Subcutaneous abdominal adipose tissue (tissue), 5 donors: ENCODE data around the gene SPNS2.

Experiments used
- H3K27ac ChIP-seq: one replicate; pipeline ENCODE4 v1.7.0; 2013; ENCODE audit warnings: low read depth, mild to moderate bottlenecking, inconsistent platforms, low read length, moderate library complexity
- H3K27me3 ChIP-seq, 5 donors: one replicate each; pipeline ENCODE4 v1.7.0; 2013; ENCODE audit warnings: low read length in 5 of 5, inconsistent platforms in 1 of 5; ENCODE audit not compliant: control insufficient read depth in 5 of 5, insufficient read depth in 4 of 5
- H3K36me3 ChIP-seq, 5 donors: one replicate each; pipeline ENCODE4 v1.7.0; 2013; ENCODE audit warnings: low read length in 5 of 5; ENCODE audit not compliant: control insufficient read depth in 5 of 5, insufficient read depth in 5 of 5
- H3K4me1 ChIP-seq, 5 donors: one replicate each; pipeline ENCODE4 v1.7.0; 2013; ENCODE audit warnings: low read length in 5 of 5, mild to moderate bottlenecking in 3 of 5, moderate library complexity in 1 of 5; ENCODE audit not compliant: control insufficient read depth in 5 of 5, insufficient read depth in 5 of 5
- H3K4me3 ChIP-seq, 5 donors: one replicate each; pipeline ENCODE4 v1.7.0; 2013; ENCODE audit warnings: low read length in 5 of 5, low read depth in 1 of 5
- H3K9ac ChIP-seq, 5 donors: one replicate each; pipeline ENCODE4 v1.7.0; 2013; ENCODE audit warnings: low read length in 5 of 5, mild to moderate bottlenecking in 4 of 5, moderate library complexity in 3 of 5
- H3K9me3 ChIP-seq, 5 donors: one replicate each; pipeline ENCODE4 v1.7.0; 2013; ENCODE audit warnings: low read length in 5 of 5; ENCODE audit not compliant: control insufficient read depth in 5 of 5
- donor health status: healthy.
- donor health status: healthy.
- donor health status: healthy.
- donor health status: healthy.
- donor health status: healthy.

Gene SPNS2

GRCh38 chr17:4480929-4481898, 17.5 kb upstream of the SPNS2 start:
- H3K27ac ChIP-seq: no peak overlapping the region
- no peaks in the 10 kb centered on the region for H3K9me3 ChIP-seq
- H3K27me3 ChIP-seq: no peaks in the 10 kb centered on the region
- peak overlapping the region in 4 of 5 donors; percentile 5 to 51 (median 42) for H3K4me3 ChIP-seq
- peaks cover 6 to 32% (median 24%) of the 10 kb centered on the region in 5 donors for H3K4me1 ChIP-seq
- no peaks in the 10 kb centered on the region for H3K36me3 ChIP-seq
- H3K9ac ChIP-seq: peak overlapping the region in 2 of 5 donors; percentile 30 to 57

GRCh38 chr17:4482338-4483011, 16.2 kb upstream of the SPNS2 start:
- H3K9me3 ChIP-seq: no peaks in the 10 kb centered on the region
- H3K27ac ChIP-seq: no peak overlapping the region
- H3K4me3 ChIP-seq: no peak overlapping the region
- H3K9ac ChIP-seq: no peak overlapping the region
- H3K27me3 ChIP-seq: no peaks in the 10 kb centered on the region
- peaks cover 6 to 29% (median 24%) of the 10 kb centered on the region in 5 donors for H3K4me1 ChIP-seq
- H3K36me3 ChIP-seq: no peaks in the 10 kb centered on the region

GRCh38 chr17:4483012-4483840, 15.5 kb upstream of the SPNS2 start:
- Histone ChIP-seq H3K27ac (no peak overlapping the region), H3K9me3 (no peaks in the 10 kb centered on the region), H3K9ac (no peak overlapping the region), H3K27me3 (no peaks in the 10 kb centered on the region), H3K4me3 (no peak overlapping the region), H3K36me3 (no peaks in the 10 kb centered on the region), H3K4me1 (peaks cover 6 to 29% (median 24%) of the 10 kb centered on the region in 5 donors)

GRCh38 chr17:4485676-4486646, 12.7 kb upstream of the SPNS2 start:
- no peak overlapping the region for H3K27ac ChIP-seq
- H3K4me1 ChIP-seq: peaks cover 3 to 15% (median 8%) of the 10 kb centered on the region in 5 donors
- H3K9ac ChIP-seq: no peak overlapping the region
- no peaks in the 10 kb centered on the region for H3K27me3 ChIP-seq
- H3K36me3 ChIP-seq: no peaks in the 10 kb centered on the region
- H3K4me3 ChIP-seq: peak overlapping the region in 1 of 5 donors; percentile 2
- no peaks in the 10 kb centered on the region for H3K9me3 ChIP-seq

GRCh38 chr17:4487296-4487695, 11.4 kb upstream of the SPNS2 start:
- peaks cover 0 to 7% (median 0%) of the 10 kb centered on the region in 5 donors for H3K4me1 ChIP-seq
- H3K27me3 ChIP-seq: no peaks in the 10 kb centered on the region
- H3K9ac ChIP-seq: no peak overlapping the region
- no peaks in the 10 kb centered on the region for H3K36me3 ChIP-seq
- H3K27ac ChIP-seq: no peak overlapping the region
- no peak overlapping the region for H3K4me3 ChIP-seq
- no peaks in the 10 kb centered on the region for H3K9me3 ChIP-seq

GRCh38 chr17:4487820-4488716, 10.6 kb upstream of the SPNS2 start:
- Histone ChIP-seq H3K9me3 (no peaks in the 10 kb centered on the region), H3K4me1 (peaks cover 0 to 13% (median 0%) of the 10 kb centered on the region in 5 donors), H3K27ac (no peak overlapping the region), H3K27me3 (no peaks in the 10 kb centered on the region), H3K36me3 (no peaks in the 10 kb centered on the region), H3K4me3 (no peak overlapping the region), H3K9ac (no peak overlapping the region)

GRCh38 chr17:4488989-4489595, 9.6 kb upstream of the SPNS2 start:
- Histone ChIP-seq H3K27me3 (no peaks in the 10 kb centered on the region), H3K36me3 (no peaks in the 10 kb centered on the region), H3K27ac (no peak overlapping the region), H3K9me3 (no peaks in the 10 kb centered on the region), H3K9ac (no peak overlapping the region), H3K4me1 (peaks cover 0 to 13% (median 0%) of the 10 kb centered on the region in 5 donors), H3K4me3 (no peak overlapping the region)

- H3K4me1 ChIP-seq: peaks cover 0 to 13% (median 0%) of the 10 kb centered on the region in 5 donors
These were observed 8.5 kb upstream of the SPNS2 start for GRCh38 chr17:4490109-4490591.

More at GRCh38 chr17:4490109-4490591, 8.5 kb upstream of the SPNS2 start:
- Histone ChIP-seq H3K9me3 (no peaks in the 10 kb centered on the region), H3K4me3 (no peak overlapping the region), H3K27me3 (no peaks in the 10 kb centered on the region), H3K36me3 (no peaks in the 10 kb centered on the region), H3K9ac (no peak overlapping the region), H3K27ac (no peak overlapping the region)
